ENCODE measurements around the gene NUTM1.

NUTM1 gene

GRCh38 chr15:34342737-34343575 lies at the start of gene NUTM1, which contains the start of gene NOP10:
Gene NUTM1 (plus strand): TSS chr15:34343315. CDS start chr15:34343697, 382 bp downstream.
Gene NOP10 (minus strand): TSS chr15:34343136. CDS start chr15:34343073, 63 bp downstream.
- DNase-seq (ENCODE audit: low spot score): peak; percentile 96

GRCh38 chr15:34297059-34297458 lies 46.1 kb upstream of the NUTM1 start:
- DNase-seq (ENCODE audit: low spot score): no peak

- DNase-seq (ENCODE audit: low spot score): no peak
Observed at GRCh38 chr15:34301058-34301457, 42.1 kb upstream of the NUTM1 start.

- no peak for DNase-seq (ENCODE audit: low spot score)
Observed at GRCh38 chr15:34304613-34305012, 38.5 kb upstream of the NUTM1 start.

GRCh38 chr15:34311563-34311962 lies 31.6 kb upstream of the NUTM1 start:
- DNase-seq (ENCODE audit: low spot score): no peak

GRCh38 chr15:34314491-34315490 lies 28.3 kb upstream of the NUTM1 start:
- no peak for DNase-seq (ENCODE audit: low spot score)

- peak; percentile 63 for DNase-seq (ENCODE audit: low spot score)
Observed at GRCh38 chr15:34318277-34319079, 24.6 kb upstream of the NUTM1 start.

- no peak for DNase-seq (ENCODE audit: low spot score)
Observed at GRCh38 chr15:34323217-34323616, 19.9 kb upstream of the NUTM1 start.

- DNase-seq (ENCODE audit: low spot score): no peak
Observed at GRCh38 chr15:34324933-34325332, 18.2 kb upstream of the NUTM1 start.

GRCh38 chr15:34325368-34325767 lies 17.7 kb upstream of the NUTM1 start:
- no peak for DNase-seq (ENCODE audit: low spot score)

GRCh38 chr15:34327906-34328305 lies 15.2 kb upstream of the NUTM1 start:
- DNase-seq (ENCODE audit: low spot score): no peak

- no peak for DNase-seq (ENCODE audit: low spot score)
Observed at GRCh38 chr15:34329006-34329405, 14.1 kb upstream of the NUTM1 start.

- DNase-seq (ENCODE audit: low spot score): no peak
Observed at GRCh38 chr15:34330279-34330678, 12.8 kb upstream of the NUTM1 start.

- no peak for DNase-seq (ENCODE audit: low spot score)
Observed at GRCh38 chr15:34331809-34332208, 11.3 kb upstream of the NUTM1 start.

GRCh38 chr15:34332553-34333120 lies 10.5 kb upstream of the NUTM1 start:
- no peak for DNase-seq (ENCODE audit: low spot score)

- no peak for DNase-seq (ENCODE audit: low spot score)
Observed at GRCh38 chr15:34334672-34335071, 8.4 kb upstream of the NUTM1 start.

GRCh38 chr15:34335176-34336032 lies 7.7 kb upstream of the NUTM1 start:
- DNase-seq (ENCODE audit: low spot score): no peak

GRCh38 chr15:34336231-34336990 lies 6.7 kb upstream of the NUTM1 start:
- DNase-seq (ENCODE audit: low spot score): no peak

GRCh38 chr15:34336991-34337556 lies 6.0 kb upstream of the NUTM1 start:
- no peak for DNase-seq (ENCODE audit: low spot score)

Data from Ammon's horn (tissue), 1 donor.